Activated CD8-positive, alpha-beta T cell treated with anti-CD3 and anti-CD28 coated beads for 36 hours (primary cell): Measurements from ENCODE around the gene SERPINB13. TPM values are rescaled to one million over a fixed set of nuclear protein-coding genes. Genes with fewer than 3 reads are reported as not detected.

ENCODE experiments used
- ATAC-seq: fragments of 200-7000 bp; cut with Tn5 transposase; one replicate; pipeline ENCODE4 v1.10.0; 2021; ENCODE audit warnings: mild to moderate bottlenecking, moderate library complexity
- CTCF ChIA-PET: fragments of 350-600 bp; sonication (Branson Sonifier 250); formaldehyde crosslinking; loops from one replicate; lab custom pipeline; 2021; ENCODE audit warnings: antibody characterized with exemption; lab: Charles Lee
- POLR2A ChIA-PET: fragments of 350-600 bp; sonication (Branson Sonifier 250); formaldehyde crosslinking; loops from one replicate; lab custom pipeline; 2021; ENCODE audit warnings: antibody characterized with exemption; lab: Charles Lee
- DNase-seq: peaks from one replicate; pipeline ENCODE4 v3.0.0-alpha.2; 2020
- H3K27ac Mint-ChIP-seq: one replicate; pipeline ENCODE4 v1.8.0; 2021; ENCODE audit warnings: mild to moderate bottlenecking, mixed read lengths
- H3K27me3 Mint-ChIP-seq: one replicate; pipeline ENCODE4 v1.8.0; 2021; ENCODE audit warnings: mixed read lengths
- H3K36me3 Mint-ChIP-seq: one replicate; pipeline ENCODE4 v1.8.0; 2021; ENCODE audit warnings: low read depth, mixed read lengths
- H3K4me1 Mint-ChIP-seq: one replicate; pipeline ENCODE4 v1.8.0; 2021; ENCODE audit warnings: low read depth, mixed read lengths
- H3K4me3 Mint-ChIP-seq: one replicate; pipeline ENCODE4 v1.8.0; 2021; ENCODE audit warnings: mild to moderate bottlenecking, moderate library complexity, mixed read lengths
- H3K9me3 Mint-ChIP-seq: one replicate; pipeline ENCODE4 v1.8.0; 2021; ENCODE audit warnings: mixed read lengths
- CTCF ChIP-seq: fragments of 200-600 bp; IDR thresholded peaks from one replicate; pipeline ENCODE4 v1.8.0; 2022; ENCODE audit warnings: antibody characterized with exemption, mild to moderate bottlenecking
- intact Hi-C: fragments of 100-400 bp; cut with micrococcal nuclease; formaldehyde crosslinking; loops from one replicate; pipeline ENCODE4 v1.10.0; 2022
- total RNA-seq, 2 experiments: library from RNA; stranded (reverse); gene quantifications; one replicate each; pipeline ENCODE4 v1.2.3, GENCODE V29; 2021

The SERPINB13 gene, protein sequence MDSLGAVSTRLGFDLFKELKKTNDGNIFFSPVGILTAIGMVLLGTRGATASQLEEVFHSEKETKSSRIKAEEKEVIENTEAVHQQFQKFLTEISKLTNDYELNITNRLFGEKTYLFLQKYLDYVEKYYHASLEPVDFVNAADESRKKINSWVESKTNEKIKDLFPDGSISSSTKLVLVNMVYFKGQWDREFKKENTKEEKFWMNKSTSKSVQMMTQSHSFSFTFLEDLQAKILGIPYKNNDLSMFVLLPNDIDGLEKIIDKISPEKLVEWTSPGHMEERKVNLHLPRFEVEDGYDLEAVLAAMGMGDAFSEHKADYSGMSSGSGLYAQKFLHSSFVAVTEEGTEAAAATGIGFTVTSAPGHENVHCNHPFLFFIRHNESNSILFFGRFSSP
- total RNA-seq: not detected

DNA sequence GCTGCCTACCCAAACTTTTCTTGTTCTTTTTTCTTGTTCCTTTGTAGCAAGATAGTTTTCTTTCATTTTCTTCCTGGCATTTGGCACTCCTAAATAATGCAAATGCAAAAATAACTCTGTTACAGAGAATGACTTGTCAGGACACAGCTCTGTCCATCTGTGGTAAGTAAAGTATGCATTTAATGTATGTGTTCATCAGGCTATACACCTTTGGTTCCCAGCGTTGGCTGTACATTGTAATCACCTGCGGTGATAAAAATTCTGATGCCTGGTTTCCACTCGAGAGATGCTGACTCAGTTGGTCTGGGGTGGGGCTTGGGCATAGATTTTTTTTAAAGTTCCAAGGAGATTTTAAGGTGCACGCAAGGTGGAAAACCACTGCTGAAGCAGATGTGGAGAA lies at the start of gene SERPINB13:
Gene SERPINB13 (plus strand): TSS at position 378 of the 400 bp plus-strand sequence. CDS start 1,325 bp downstream, outside the sequence.
- intact Hi-C loops: no loop called here
- CTCF ChIA-PET: interaction anchor here (1.7 kb wide), 1 partner anchor 9 kb away, joined by 5 read pairs; no protein-coding TSS in a partner anchor
- POLR2A ChIA-PET: no interaction called here

DNA sequence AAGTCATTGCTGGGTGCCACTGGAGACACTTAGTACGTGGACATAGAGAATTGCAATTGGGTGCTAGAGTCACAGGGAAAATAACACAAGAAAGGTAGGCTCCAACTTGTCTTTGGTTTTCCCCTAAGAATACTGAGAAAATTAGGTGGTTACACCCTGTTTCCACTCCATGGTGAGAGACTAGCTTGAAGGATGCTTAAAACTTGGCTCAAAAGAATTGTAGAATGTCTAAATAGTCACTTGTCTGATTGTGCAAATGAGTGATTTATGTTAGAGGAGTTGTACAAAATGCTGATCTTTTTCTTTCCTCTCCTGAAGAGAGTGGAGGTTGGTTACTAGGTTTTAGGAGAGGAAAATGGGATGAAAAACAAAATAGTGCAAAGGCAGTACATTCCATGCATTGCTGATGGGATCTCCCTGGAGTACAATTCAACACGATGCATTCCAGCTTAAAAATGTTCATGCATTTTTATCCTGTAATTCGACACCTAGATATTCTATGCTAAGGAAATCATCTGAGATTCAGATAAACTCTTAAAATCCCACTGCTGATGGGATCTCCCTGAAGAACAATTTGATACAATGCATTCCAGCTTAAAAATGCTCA lies 47.1 kb upstream of the SERPINB13 start:
- no peak for TF ChIP-seq CTCF
- intact Hi-C loops: no loop called here
- H3K27me3 Mint-ChIP-seq: peaks cover 20% of the 10 kb centered on the region
- H3K27ac Mint-ChIP-seq: no peak overlapping the region
- H3K4me3 Mint-ChIP-seq: no peak overlapping the region
- no peaks in the 10 kb centered on the region for H3K9me3 Mint-ChIP-seq
- H3K4me1 Mint-ChIP-seq: no peaks in the 10 kb centered on the region
- DNase-seq (no peak), ATAC-seq (no peak)
- H3K36me3 Mint-ChIP-seq: no peaks in the 10 kb centered on the region
- ChIA-PET CTCF (interaction anchor here (1.9 kb wide), 1 partner anchor 22 kb away, joined by 5 read pairs; no protein-coding TSS in a partner anchor), POLR2A (no interaction called here)

More for the DNA sequence above, at the start of gene SERPINB13:
- TF ChIP-seq CTCF: no peak
- Mint-ChIP-seq H3K9me3 (no peaks in the 10 kb centered on the region), H3K27ac (no peak within 1 kb of the TSS), H3K27me3 (peaks cover 2% of the 10 kb centered on the region), H3K36me3 (no peaks in the 10 kb centered on the region), H3K4me3 (no peak within 1 kb of the TSS), H3K4me1 (no peaks in the 10 kb centered on the region)
- ATAC-seq (no peak), DNase-seq (no peak)

- peaks cover 21% of the 10 kb centered on the region for H3K27me3 Mint-ChIP-seq
- no peak within 1 kb of the TSS for H3K27ac Mint-ChIP-seq
- no peaks in the 10 kb centered on the region for H3K36me3 Mint-ChIP-seq
- H3K4me3 Mint-ChIP-seq: no peak within 1 kb of the TSS
- no peaks in the 10 kb centered on the region for H3K4me1 Mint-ChIP-seq
- POLR2A ChIA-PET: no interaction called here
- intact Hi-C loops: no loop called here
- DNase-seq (no peak), ATAC-seq (no peak)
- no peaks in the 10 kb centered on the region for H3K9me3 Mint-ChIP-seq
- TF ChIP-seq CTCF: no peak
- CTCF ChIA-PET: interaction anchor here (1.9 kb wide), 1 partner anchor 24 kb away, joined by 5 read pairs; no protein-coding TSS in a partner anchor
These were observed 45.1 kb upstream of the SERPINB13 start, which contains the start of gene SERPINB12 for GRCh38 chr18:63542069-63542468. SERPINB12 (plus strand) TSS chr18:63542369; CDS start chr18:63556160, 13,791 bp downstream.

GRCh38 chr18:63544017-63544416 lies 43.1 kb upstream of the SERPINB13 start:
- intact Hi-C loops: no loop called here
- no peak for TF ChIP-seq CTCF
- POLR2A ChIA-PET: no interaction called here
- H3K27me3 Mint-ChIP-seq: peaks cover 18% of the 10 kb centered on the region
- H3K9me3 Mint-ChIP-seq: no peaks in the 10 kb centered on the region
- H3K36me3 Mint-ChIP-seq: no peaks in the 10 kb centered on the region
- ATAC-seq (no peak), DNase-seq (no peak)
- no peaks in the 10 kb centered on the region for H3K4me1 Mint-ChIP-seq
- CTCF ChIA-PET: interaction anchor here (0.9 to 3.5 kb wide), 3 partner anchors 25 to 38 kb away, joined by 3 to 14 read pairs (median 3); no protein-coding TSS in a partner anchor
- no peak overlapping the region for H3K4me3 Mint-ChIP-seq
- H3K27ac Mint-ChIP-seq: no peak overlapping the region
